Transverse colon (tissue), 3 donors: ENCODE measurements around the gene SLC27A1.

ENCODE experiments used
- CTCF ChIP-seq, 5 experiments: fragments of 200-600 bp in 3 of 5; fragments of 450-650 bp in 2 of 5; sonication (generic) in 3 of 5; IDR thresholded peaks; 1 replicate in 2 of 5; 2 replicates in 3 of 5; pipeline ENCODE4 v1.5.1; 2016 to 2017; ENCODE audit warnings: antibody characterized with exemption in 5 of 5, inconsistent platforms in 3 of 5, mild to moderate bottlenecking in 2 of 5, moderate library complexity in 1 of 5
- EP300 ChIP-seq: sonication (generic); formaldehyde crosslinking; IDR thresholded peaks from one replicate; pipeline ENCODE4 v1.6.1; 2017; ENCODE audit warnings: antibody characterized with exemption, low read depth
- POLR2A ChIP-seq: fragments of 450-650 bp; IDR thresholded peaks from one replicate; pipeline ENCODE4 v1.6.1; 2016; ENCODE audit warnings: antibody characterized with exemption, mild to moderate bottlenecking, moderate library complexity

GRCh38 chr19:17526922-17527321 is 56.6 kb downstream of the SLC27A1 start:
- TF ChIP-seq CTCF (IDR thresholded peaks at IDR 0.05): no peak
- TF ChIP-seq POLR2A: no peak
- TF ChIP-seq EP300: no peak
